ENCODE results near the gene CDYL2. TPM values are rescaled to one million over a fixed set of nuclear protein-coding genes. Genes with fewer than 3 reads are reported as not detected.

The CDYL2 gene
- total RNA-seq, 1 donor from 2014 or later, result 19.9 TPM

GRCh38 chr16:80666378-80667250 is 137.8 kb downstream of the CDYL2 start:
- H3K36me3 Mint-ChIP-seq (ENCODE audit: insufficient read depth), result no peaks in the 10 kb centered on the region
- peaks cover 2% of the 10 kb centered on the region for H3K27me3 Mint-ChIP-seq
- no peak for DNase-seq (ENCODE audit: low spot score, unreplicated experiment)
- H3K27ac Mint-ChIP-seq, result no peak overlapping the region
- no peak overlapping the region for H3K4me3 Mint-ChIP-seq (ENCODE audit: low read depth)
- TF ChIP-seq CTCF (IDR thresholded peaks at IDR 0.05; ENCODE audit: unreplicated experiment), result no peak
- H3K9me3 Mint-ChIP-seq (ENCODE audit: low read depth), result no peaks in the 10 kb centered on the region
- no peaks in the 10 kb centered on the region for H3K4me1 Mint-ChIP-seq (ENCODE audit: low read depth)

- H3K4me3 Mint-ChIP-seq (ENCODE audit: low read depth), result no peak overlapping the region
- peaks cover under 1% of the 10 kb centered on the region for H3K36me3 Mint-ChIP-seq (ENCODE audit: insufficient read depth)
Measured at GRCh38 chr16:80665356-80665755, 139.0 kb downstream of the CDYL2 start.

GRCh38 chr16:80664786-80665185 is 139.6 kb downstream of the CDYL2 start:
- H3K27ac Mint-ChIP-seq, result no peak overlapping the region
- no peak for TF ChIP-seq CTCF (IDR thresholded peaks at IDR 0.05; ENCODE audit: unreplicated experiment)
- H3K36me3 Mint-ChIP-seq (ENCODE audit: insufficient read depth), result peaks cover 4% of the 10 kb centered on the region
- H3K4me3 Mint-ChIP-seq (ENCODE audit: low read depth), result no peak overlapping the region
- peaks cover 10% of the 10 kb centered on the region for H3K9me3 Mint-ChIP-seq (ENCODE audit: low read depth)
- H3K4me1 Mint-ChIP-seq (ENCODE audit: low read depth), result no peaks in the 10 kb centered on the region
- no peak for DNase-seq (ENCODE audit: low spot score, unreplicated experiment)
- peaks cover 2% of the 10 kb centered on the region for H3K27me3 Mint-ChIP-seq

More at GRCh38 chr16:80665356-80665755, 139.0 kb downstream of the CDYL2 start:
- no peak for TF ChIP-seq CTCF (IDR thresholded peaks at IDR 0.05; ENCODE audit: unreplicated experiment)
- H3K9me3 Mint-ChIP-seq (ENCODE audit: low read depth), result peaks cover 5% of the 10 kb centered on the region
- H3K4me1 Mint-ChIP-seq (ENCODE audit: low read depth), result no peaks in the 10 kb centered on the region
- peaks cover 2% of the 10 kb centered on the region for H3K27me3 Mint-ChIP-seq
- H3K27ac Mint-ChIP-seq, result no peak overlapping the region
- no peak for DNase-seq (ENCODE audit: low spot score, unreplicated experiment)

- DNase-seq (ENCODE audit: low spot score, unreplicated experiment), result no peak
- peaks cover 2% of the 10 kb centered on the region for H3K27me3 Mint-ChIP-seq
Measured at GRCh38 chr16:80664226-80664625, 140.2 kb downstream of the CDYL2 start.

GRCh38 chr16:80663078-80663477 is 141.3 kb downstream of the CDYL2 start:
- Mint-ChIP-seq H3K9me3 (ENCODE audit: low read depth) (peaks cover 10% of the 10 kb centered on the region), H3K4me3 (ENCODE audit: low read depth) (no peak overlapping the region), H3K27ac (no peak overlapping the region), H3K27me3 (peaks cover 2% of the 10 kb centered on the region), H3K4me1 (ENCODE audit: low read depth) (no peaks in the 10 kb centered on the region), H3K36me3 (ENCODE audit: insufficient read depth) (peaks cover 4% of the 10 kb centered on the region)
- no peak for DNase-seq (ENCODE audit: low spot score, unreplicated experiment)
- no peak for TF ChIP-seq CTCF (IDR thresholded peaks at IDR 0.05; ENCODE audit: unreplicated experiment)

More at GRCh38 chr16:80664226-80664625, 140.2 kb downstream of the CDYL2 start:
- Mint-ChIP-seq H3K27ac (peak overlapping the region; percentile 13), H3K36me3 (ENCODE audit: insufficient read depth) (peaks cover 4% of the 10 kb centered on the region), H3K9me3 (ENCODE audit: low read depth) (peaks cover 10% of the 10 kb centered on the region), H3K4me3 (ENCODE audit: low read depth) (no peak overlapping the region), H3K4me1 (ENCODE audit: low read depth) (no peaks in the 10 kb centered on the region)
- no peak for TF ChIP-seq CTCF (IDR thresholded peaks at IDR 0.05; ENCODE audit: unreplicated experiment)
